Ascending aorta (tissue), 2 donors: ENCODE data around the gene ZP1. TPM values are rescaled to one million over a fixed set of nuclear protein-coding genes. Genes with fewer than 3 reads are reported as not detected.

Experiments used
- DNase-seq, 2 donors: peaks; one replicate each; pipeline ENCODE4 v3.0.0-alpha.2; 2019; ENCODE audit warnings: low spot score in 2 of 2
- H3K27ac ChIP-seq, 2 donors: fragments of 200-600 bp; sonication (generic); one replicate each; pipeline ENCODE4 v1.5.1; 2016 to 2017; ENCODE audit warnings: mild to moderate bottlenecking in 1 of 2
- H3K27me3 ChIP-seq: fragments of 200-600 bp; sonication (generic); one replicate; pipeline ENCODE4 v1.5.1; 2017
- H3K36me3 ChIP-seq, 2 donors: fragments of 200-600 bp; sonication (generic); one replicate each; pipeline ENCODE4 v1.5.1; 2016
- H3K4me1 ChIP-seq, 2 donors: fragments of 200-600 bp; sonication (generic); one replicate each; pipeline ENCODE4 v1.5.1; 2016 to 2017; ENCODE audit warnings: mild to moderate bottlenecking in 1 of 2
- H3K4me3 ChIP-seq, 2 donors: fragments of 200-600 bp; sonication (generic); one replicate each; pipeline ENCODE4 v1.5.1; 2016 to 2017; ENCODE audit warnings: mild to moderate bottlenecking in 1 of 2
- H3K9me3 ChIP-seq, 2 donors: fragments of 200-600 bp; sonication (generic); one replicate each; pipeline ENCODE4 v1.5.1; 2016
- intact Hi-C: fragments of 100-400 bp; cut with DNase I; formaldehyde crosslinking; loops from one replicate; pipeline ENCODE4 v1.15.1; 2023
- total RNA-seq: library from RNA; depleted of rRNA; stranded (reverse); fragments of >200 nt; gene quantifications from one replicate; pipeline ENCODE4 v1.1.0, GENCODE V29; 2016
- TF ChIP-seq, protein P1 (sequence below), 3 experiments: fragments of 200-600 bp in 2 of 3; fragments of 450-650 bp in 1 of 3; sonication (generic) in 2 of 3; IDR thresholded peaks; one replicate each; pipeline ENCODE4 v1.5.1; 2016 to 2019; ENCODE audit warnings: antibody characterized with exemption in 3 of 3, mild to moderate bottlenecking in 1 of 3, moderate library complexity in 1 of 3

The ZP1 gene
- total RNA-seq, 1 donor from 2014 or later: not detected

DNA sequence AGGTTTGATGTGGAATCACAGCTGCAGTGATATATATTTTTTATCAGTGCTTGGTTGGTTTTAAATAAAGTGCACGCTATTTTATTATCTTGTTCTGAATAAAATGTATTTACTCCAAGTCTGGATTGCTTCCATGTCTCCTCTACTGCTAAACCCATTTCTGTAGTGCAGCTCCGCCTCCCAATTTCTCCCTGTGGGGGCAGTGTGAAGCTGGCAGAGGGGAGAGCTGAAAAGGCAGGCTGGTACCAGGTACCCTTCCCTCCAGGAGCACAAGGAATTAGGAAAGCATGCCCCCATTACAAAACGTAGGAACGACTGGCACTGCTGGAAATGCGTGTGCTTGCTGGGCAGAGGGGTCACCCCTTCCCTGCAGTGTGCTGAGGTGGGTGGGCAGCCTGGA is 56.0 kb downstream of the ZP1 start:
- intact Hi-C loops: no loop called here
- TF ChIP-seq, protein P1, sequence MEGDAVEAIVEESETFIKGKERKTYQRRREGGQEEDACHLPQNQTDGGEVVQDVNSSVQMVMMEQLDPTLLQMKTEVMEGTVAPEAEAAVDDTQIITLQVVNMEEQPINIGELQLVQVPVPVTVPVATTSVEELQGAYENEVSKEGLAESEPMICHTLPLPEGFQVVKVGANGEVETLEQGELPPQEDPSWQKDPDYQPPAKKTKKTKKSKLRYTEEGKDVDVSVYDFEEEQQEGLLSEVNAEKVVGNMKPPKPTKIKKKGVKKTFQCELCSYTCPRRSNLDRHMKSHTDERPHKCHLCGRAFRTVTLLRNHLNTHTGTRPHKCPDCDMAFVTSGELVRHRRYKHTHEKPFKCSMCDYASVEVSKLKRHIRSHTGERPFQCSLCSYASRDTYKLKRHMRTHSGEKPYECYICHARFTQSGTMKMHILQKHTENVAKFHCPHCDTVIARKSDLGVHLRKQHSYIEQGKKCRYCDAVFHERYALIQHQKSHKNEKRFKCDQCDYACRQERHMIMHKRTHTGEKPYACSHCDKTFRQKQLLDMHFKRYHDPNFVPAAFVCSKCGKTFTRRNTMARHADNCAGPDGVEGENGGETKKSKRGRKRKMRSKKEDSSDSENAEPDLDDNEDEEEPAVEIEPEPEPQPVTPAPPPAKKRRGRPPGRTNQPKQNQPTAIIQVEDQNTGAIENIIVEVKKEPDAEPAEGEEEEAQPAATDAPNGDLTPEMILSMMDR (IDR thresholded peaks at IDR 0.05): no peak
- H3K27ac ChIP-seq: no peak overlapping the region

DNA sequence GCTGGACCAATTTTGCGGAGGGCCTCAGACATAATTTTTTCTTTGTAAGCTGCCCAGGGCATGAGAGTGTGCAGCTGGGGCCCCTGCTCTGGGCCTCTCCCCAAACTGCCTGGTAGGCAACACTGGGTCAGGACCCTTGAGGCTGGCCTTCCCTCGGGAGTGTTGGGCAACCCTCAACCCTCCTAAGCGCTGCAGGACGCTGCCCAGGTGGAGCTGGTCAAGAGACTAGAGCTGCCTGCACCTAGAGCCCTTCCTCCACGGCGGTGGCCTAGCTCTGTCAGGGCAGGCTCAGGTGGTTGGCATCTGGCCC is 56.4 kb downstream of the ZP1 start:
- H3K4me3 ChIP-seq: peak overlapping the region; percentile 77 to 80
- intact Hi-C loops: no loop called here
- H3K4me1 ChIP-seq: peaks cover 8 to 15% of the 10 kb centered on the region in 2 donors
- no peaks in the 10 kb centered on the region for H3K9me3 ChIP-seq
- no peak overlapping the region for H3K27ac ChIP-seq
- H3K27me3 ChIP-seq: no peaks in the 10 kb centered on the region
- DNase-seq: no peak
- H3K36me3 ChIP-seq: peaks cover 33 to 40% of the 10 kb centered on the region in 2 donors
- TF ChIP-seq, protein P1 (IDR thresholded peaks at IDR 0.05): no peak

More for the DNA sequence above, 56.0 kb downstream of the ZP1 start:
- Histone ChIP-seq H3K9me3 (no peaks in the 10 kb centered on the region), H3K4me3 (no peak overlapping the region), H3K27me3 (no peaks in the 10 kb centered on the region), H3K4me1 (peaks cover 8 to 15% of the 10 kb centered on the region in 2 donors), H3K36me3 (peaks cover 33 to 40% of the 10 kb centered on the region in 2 donors)
- DNase-seq: no peak

DNA sequence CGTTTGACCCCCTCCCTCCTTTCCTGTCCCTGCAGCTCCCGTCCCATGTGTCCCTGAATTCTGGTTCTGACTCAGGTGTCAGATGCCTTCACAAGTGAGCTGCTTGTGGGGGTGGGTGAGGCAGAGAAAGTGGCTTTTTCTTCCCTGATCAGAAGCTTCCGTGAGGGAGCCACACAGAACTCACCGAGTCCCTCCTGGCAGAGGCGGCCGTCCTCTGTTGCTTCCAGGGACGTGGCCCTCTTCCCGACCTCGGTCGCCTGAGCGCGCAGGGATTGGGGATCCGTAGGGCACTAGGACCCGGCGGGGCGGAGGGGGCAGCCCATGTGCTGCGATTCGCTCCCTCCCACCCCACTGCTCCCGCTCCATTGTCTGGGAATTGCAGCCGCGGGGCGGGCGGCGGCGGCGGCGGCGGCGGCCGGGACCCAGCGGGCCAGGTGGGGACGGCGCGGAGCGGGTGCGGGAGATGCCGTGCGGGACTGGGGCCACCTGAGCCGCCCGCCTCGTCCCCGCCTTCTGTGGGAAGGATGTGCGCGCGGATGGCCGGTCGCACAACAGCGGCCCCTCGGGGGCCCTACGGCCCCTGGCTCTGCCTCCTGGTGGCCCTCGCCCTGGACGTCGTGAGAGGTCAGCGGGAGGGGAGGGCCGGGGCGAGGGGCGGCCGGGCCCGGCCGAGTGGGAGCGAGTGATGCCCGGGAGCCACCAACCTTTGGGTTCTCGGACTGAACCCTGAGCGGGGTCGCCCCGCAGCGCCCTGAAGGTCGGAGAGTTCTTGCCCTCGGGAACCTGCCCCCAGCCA is 57.0 kb downstream of the ZP1 start, which contains the start of gene TMEM132A:
TSS of gene TMEM132A (plus strand) at position 351 of the 796 bp plus-strand sequence. CDS start at position 525, 174 bp downstream.
- peak in 1 of 2 donors; percentile 79 for DNase-seq
- no peaks in the 10 kb centered on the region for H3K27me3 ChIP-seq
- intact Hi-C loops: no loop called here
- TF ChIP-seq, protein P1 (IDR thresholded peaks at IDR 0.05): no peak
- H3K27ac ChIP-seq: no peak within 1 kb of the TSS
- H3K4me1 ChIP-seq: peaks cover 8 to 11% of the 10 kb centered on the region in 2 donors
- H3K4me3 ChIP-seq: peak within 1 kb of the TSS; percentile 77 to 80
- no peaks in the 10 kb centered on the region for H3K9me3 ChIP-seq
- H3K36me3 ChIP-seq: peaks cover 33 to 40% of the 10 kb centered on the region in 2 donors

Other genes with a start within 250 kb of the ZP1 start
- gene MS4A8, start 167.9 kb upstream of the ZP1 start, total RNA-seq: not detected
- not detected for gene MS4A18, start 142.8 kb upstream of the ZP1 start, total RNA-seq
- not detected for gene MS4A15, start 110.7 kb upstream of the ZP1 start, total RNA-seq
- not detected for gene MS4A10, start 82.2 kb upstream of the ZP1 start, total RNA-seq
- gene CCDC86, start 25.4 kb upstream of the ZP1 start, total RNA-seq: 16.0 TPM
- gene PTGDR2, start 11.6 kb upstream of the ZP1 start, total RNA-seq: not detected
- 61.6 TPM for gene PRPF19, start 39.0 kb downstream of the ZP1 start, total RNA-seq
- gene TMEM109, start 46.6 kb downstream of the ZP1 start, total RNA-seq: 238 TPM
- 18.9 TPM for gene TMEM132A, start 56.9 kb downstream of the ZP1 start, total RNA-seq
- 27.1 TPM for gene SLC15A3, start 84.6 kb downstream of the ZP1 start, total RNA-seq
- not detected for gene CD6, start 104.1 kb downstream of the ZP1 start, total RNA-seq
- gene CD5, start 234.9 kb downstream of the ZP1 start, total RNA-seq: 1.3 TPM